PC-3 (cell line): ENCODE measurements around the gene ANXA6. TPM values are rescaled to one million over a fixed set of nuclear protein-coding genes. Genes with fewer than 3 reads are reported as not detected.
A peak's percentile ranks its signal among the peaks of the same experiment; 100 is the strongest.

Experiments
- ATAC-seq: fragments of 200-7000 bp; cut with Tn5 transposase; 2 replicates; pipeline ENCODE4 v1.9.1; 2020; ENCODE audit warnings: mild to moderate bottlenecking, moderate library complexity
- BruUV-seq: library from RNA; stranded (reverse); fragments of 400-500 nt; replicated peaks from 2 replicates; lab custom pipeline; 2021; lab: Mats Ljungman, UMichigan
- CTCF ChIA-PET: fragments of 300-600 bp; sonication (Branson Sonifier 250); formaldehyde crosslinking; loops from one replicate; lab custom pipeline; 2022; ENCODE audit warnings: antibody characterized with exemption; lab: Charles Lee
- POLR2A ChIA-PET: fragments of 300-600 bp; sonication (Branson Sonifier 250); formaldehyde crosslinking; loops from one replicate; lab custom pipeline; 2022; ENCODE audit warnings: antibody characterized with exemption; ENCODE audit not compliant: unreplicated experiment; lab: Charles Lee
- DNase-seq: peaks from one replicate; pipeline ENCODE4 v3.0.0-alpha.2; 2015
- H2AFZ ChIP-seq: fragments of 300-600 bp; sonication (generic); 2 replicates; pipeline ENCODE4 v1.6.0; 2016; ENCODE audit warnings: antibody characterized with exemption, low read length
- H3F3A ChIP-seq: fragments of 300-600 bp; sonication (generic); one replicate; pipeline ENCODE4 v1.6.0; 2017; ENCODE audit warnings: antibody characterized with exemption, low read length, control low read depth, mild to moderate bottlenecking; ENCODE audit not compliant: unreplicated experiment
- H3K27ac ChIP-seq: fragments of 300-600 bp; sonication (generic); 2 replicates; pipeline ENCODE4 v1.5.1; 2016; ENCODE audit warnings: mild to moderate bottlenecking, low read length
- H3K27me3 ChIP-seq: fragments of 300-600 bp; sonication (generic); 2 replicates; pipeline ENCODE4 v1.6.1; 2016; ENCODE audit warnings: low read length, mixed read lengths
- H3K36me3 ChIP-seq: fragments of 300-600 bp; sonication (generic); 2 replicates; pipeline ENCODE4 v1.6.1; 2016; ENCODE audit warnings: low read depth, mixed run types, low read length, mixed read lengths
- H3K4me1 ChIP-seq: fragments of 300-600 bp; sonication (generic); 2 replicates; pipeline ENCODE4 v1.5.1; 2016; ENCODE audit warnings: low read length; ENCODE audit not compliant: insufficient read depth
- H3K4me2 ChIP-seq: fragments of 300-600 bp; sonication (generic); 2 replicates; pipeline ENCODE4 v1.6.0; 2016; ENCODE audit warnings: low read length
- H3K4me3 ChIP-seq: fragments of 300-600 bp; sonication (generic); 2 replicates; pipeline ENCODE4 v1.5.1; 2016; ENCODE audit warnings: mild to moderate bottlenecking, low read length, mixed read lengths
- H3K79me2 ChIP-seq: fragments of 300-600 bp; sonication (generic); 2 replicates; pipeline ENCODE4 v1.6.1; 2017; ENCODE audit warnings: low read length, mixed read lengths
- H3K9ac ChIP-seq: fragments of 300-600 bp; sonication (generic); 2 replicates; pipeline ENCODE4 v1.6.0; 2016; ENCODE audit warnings: mild to moderate bottlenecking, low read length
- H3K9me2 ChIP-seq: fragments of 300-600 bp; sonication (generic); replicated peaks from 2 replicates; pipeline ENCODE4 v1.6.1; 2016; ENCODE audit warnings: mixed run types, low read length, mixed read lengths
- H3K9me3 ChIP-seq: fragments of 300-600 bp; sonication (generic); 2 replicates; pipeline ENCODE4 v1.6.1; 2016; ENCODE audit warnings: low read length, mixed read lengths
- H4K20me1 ChIP-seq: fragments of 300-600 bp; sonication (generic); 2 replicates; pipeline ENCODE4 v1.6.1; 2016; ENCODE audit warnings: low read length, mixed read lengths
- CTCF ChIP-seq: fragments of 300-600 bp; sonication (generic); conservative IDR thresholded peaks from 2 replicates; pipeline ENCODE4 v1.5.1; 2017; ENCODE audit warnings: antibody characterized with exemption, low read depth, mild to moderate bottlenecking, low read length
- EZH2 ChIP-seq: fragments of 300-600 bp; sonication (generic); IDR thresholded peaks from one replicate; pipeline ENCODE4 v1.6.1; 2017; ENCODE audit warnings: antibody characterized with exemption, mild to moderate bottlenecking, low read length; ENCODE audit not compliant: unreplicated experiment
- EZH2phosphoT487 ChIP-seq: fragments of 300-600 bp; sonication (generic); IDR thresholded peaks from 2 replicates; pipeline ENCODE4 v1.6.1; 2018; ENCODE audit warnings: mild to moderate bottlenecking, antibody characterized with exemption, low read length, borderline replicate concordance
- intact Hi-C: fragments of 100-400 bp; cut with micrococcal nuclease; formaldehyde crosslinking; loops from 2 replicates; pipeline ENCODE4 v1.9.0; 2023
- total RNA-seq: library from RNA; depleted of rRNA; stranded (reverse); fragments of >200 nt; gene quantifications from 2 replicates; pipeline ENCODE4 v1.2.3, GENCODE V29; 2014

ANXA6 gene
- total RNA-seq, 1 experiment from 2014 or later: 122 TPM

- Histone ChIP-seq H3K27ac (peak overlapping the region; percentile 96), H4K20me1 (no peaks in the 10 kb centered on the region), H3K4me3 (no peak overlapping the region), H3K4me1 (peaks cover 42% of the 10 kb centered on the region), H3F3A (peaks cover 6% of the 10 kb centered on the region), H3K36me3 (no peaks in the 10 kb centered on the region), H3K79me2 (no peaks in the 10 kb centered on the region), H3K9me3 (no peaks in the 10 kb centered on the region), H3K9ac (peak overlapping the region; percentile 74), H3K4me2 (peak overlapping the region; percentile 58), H2AFZ (no peak overlapping the region), H3K9me2 (no peaks in the 10 kb centered on the region), H3K27me3 (no peaks in the 10 kb centered on the region)
- peak; percentile 2; the same call in 1 of the 2 replicates for ATAC-seq
- BruUV-seq: no TSS peak
- ChIA-PET POLR2A (no interaction called here), CTCF (no interaction called here)
- DNase-seq: no peak
- TF ChIP-seq EZH2 (no peak), EZH2phosphoT487 (no peak), CTCF (no peak)
- intact Hi-C loops: no loop called here
Measured at GRCh38 chr5:151094852-151095245, 62.7 kb downstream of the ANXA6 start.

GRCh38 chr5:151094030-151094851 lies 63.3 kb downstream of the ANXA6 start:
- H4K20me1 ChIP-seq: no peaks in the 10 kb centered on the region
- peak overlapping the region; percentile 96 for H3K27ac ChIP-seq
- no peaks in the 10 kb centered on the region for H3K9me2 ChIP-seq
- peak overlapping the region; percentile 58 for H3K4me2 ChIP-seq
- H3K9ac ChIP-seq: peak overlapping the region; percentile 74
- no peak overlapping the region for H3K4me3 ChIP-seq
- H3K79me2 ChIP-seq: no peaks in the 10 kb centered on the region
- ATAC-seq (peak; percentile 19), DNase-seq (peak; percentile 63)
- peaks cover 42% of the 10 kb centered on the region for H3K4me1 ChIP-seq
- TF ChIP-seq CTCF: no peak
- TF ChIP-seq EZH2: no peak
- no peak for TF ChIP-seq EZH2phosphoT487
- no peaks in the 10 kb centered on the region for H3K36me3 ChIP-seq
- peaks cover 6% of the 10 kb centered on the region for H3F3A ChIP-seq
- ChIA-PET CTCF (no interaction called here), POLR2A (interaction anchor here (0.6 kb wide), 1 partner anchor 19 kb away, joined by 3 read pairs; no protein-coding TSS in a partner anchor)
- intact Hi-C loops: no loop called here
- H2AFZ ChIP-seq: no peak overlapping the region
- no peaks in the 10 kb centered on the region for H3K27me3 ChIP-seq
- TSS peak; percentile 60 for BruUV-seq
- no peaks in the 10 kb centered on the region for H3K9me3 ChIP-seq

GRCh38 chr5:151093476-151093889 lies 64.1 kb downstream of the ANXA6 start:
- ChIA-PET POLR2A (interaction anchor here (0.6 kb wide), 1 partner anchor 18 kb away, joined by 3 read pairs; no protein-coding TSS in a partner anchor), CTCF (interaction anchor here (0.8 kb wide), 1 partner anchor 45 kb away, joined by 4 read pairs; no protein-coding TSS in a partner anchor)
- peak overlapping the region; percentile 18; the same call in 1 of the 2 replicates for H3K4me3 ChIP-seq
- peaks cover 6% of the 10 kb centered on the region for H3F3A ChIP-seq
- TF ChIP-seq EZH2phosphoT487: no peak
- no peak for TF ChIP-seq CTCF
- TF ChIP-seq EZH2: no peak
- H3K4me1 ChIP-seq: peaks cover 42% of the 10 kb centered on the region
- H4K20me1 ChIP-seq: no peaks in the 10 kb centered on the region
- H3K79me2 ChIP-seq: no peaks in the 10 kb centered on the region
- TSS peak; percentile 27 for BruUV-seq
- ATAC-seq: peak; percentile 43
- no peaks in the 10 kb centered on the region for H3K9me3 ChIP-seq
- H3K27ac ChIP-seq: peak overlapping the region; percentile 96
- intact Hi-C loops: loop anchor here (1.0 kb wide), 1 partner anchor 10 kb away; no protein-coding TSS in a partner anchor
- H3K4me2 ChIP-seq: peak overlapping the region; percentile 58
- no peaks in the 10 kb centered on the region for H3K27me3 ChIP-seq
- peak; percentile 87 for DNase-seq
- no peaks in the 10 kb centered on the region for H3K36me3 ChIP-seq
- no peak overlapping the region for H2AFZ ChIP-seq
- peak overlapping the region; percentile 74 for H3K9ac ChIP-seq
- no peaks in the 10 kb centered on the region for H3K9me2 ChIP-seq
